Activated naive CD4-positive, alpha-beta T cell treated with anti-CD3 and anti-CD28 coated beads, Interleukin-2, amount 10 ng/mL, durations not matched to agents 7 days and 5 days (primary cell): ENCODE measurements around the gene WSB2.

Experiments
- CTCF ChIA-PET: fragments of 350-600 bp; sonication (Branson Sonifier 250); formaldehyde crosslinking; loops from one replicate; lab custom pipeline; 2021; ENCODE audit warnings: antibody characterized with exemption; lab: Charles Lee
- DNase-seq: peaks from one replicate; pipeline ENCODE4 v3.0.0-alpha.2; 2020
- H3K27ac Mint-ChIP-seq: one replicate; pipeline ENCODE4 v1.8.0; 2021; ENCODE audit warnings: mild to moderate bottlenecking, moderate library complexity, mixed read lengths
- H3K27me3 Mint-ChIP-seq: one replicate; pipeline ENCODE4 v1.8.0; 2021; ENCODE audit warnings: mild to moderate bottlenecking, mixed read lengths
- H3K36me3 Mint-ChIP-seq: one replicate; pipeline ENCODE4 v1.8.0; 2021; ENCODE audit warnings: mixed read lengths
- H3K4me1 Mint-ChIP-seq: one replicate; pipeline ENCODE4 v1.8.0; 2021; ENCODE audit warnings: mixed read lengths
- H3K4me3 Mint-ChIP-seq: one replicate; pipeline ENCODE4 v1.8.0; 2021; ENCODE audit warnings: mild to moderate bottlenecking, moderate library complexity, mixed read lengths
- H3K9me3 Mint-ChIP-seq: one replicate; pipeline ENCODE4 v1.8.0; 2021; ENCODE audit warnings: mixed read lengths

The WSB2 gene

DNA sequence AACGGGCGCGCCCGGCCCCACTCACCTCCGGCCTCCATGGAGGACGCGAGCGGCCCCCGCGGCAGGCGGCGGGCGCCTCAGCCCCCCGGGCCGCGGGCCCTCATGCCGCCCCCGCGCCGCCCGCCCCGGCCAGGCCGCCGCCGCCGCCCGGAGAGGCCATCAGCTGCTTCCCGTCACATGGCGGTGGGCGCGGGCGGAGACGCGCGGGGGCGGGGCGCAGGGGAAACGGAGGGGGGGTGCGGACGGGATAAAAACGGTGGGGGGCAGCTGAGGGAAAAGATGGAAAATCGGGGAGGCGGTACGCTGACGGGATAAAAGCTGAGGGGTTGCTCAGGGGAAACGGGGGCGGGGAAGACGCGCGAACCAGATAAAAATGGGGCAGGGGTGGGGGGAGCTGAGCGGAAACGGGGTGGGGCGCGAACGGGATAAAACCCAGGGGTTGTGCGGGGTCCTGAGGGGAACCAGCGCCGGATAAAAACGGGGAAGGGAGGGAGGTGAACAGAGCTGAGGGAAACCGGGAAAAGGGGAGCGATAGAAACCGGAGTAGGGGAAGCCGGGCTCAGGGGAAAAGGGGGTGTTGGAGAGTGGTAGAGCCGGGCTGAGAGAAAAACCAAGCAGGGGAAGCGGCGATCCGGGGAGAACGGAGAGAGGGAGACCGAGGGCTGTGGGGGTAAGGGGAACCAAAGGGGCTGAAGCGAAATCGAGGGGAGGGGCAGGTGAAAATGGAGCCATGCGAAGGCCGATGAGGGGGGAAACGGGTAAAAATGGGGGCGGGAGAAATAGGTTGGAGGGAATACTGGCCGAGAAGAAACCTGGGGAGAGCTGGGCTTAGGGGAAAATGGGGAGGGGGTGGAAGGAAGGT lies at the start of gene WSB2:
Gene WSB2, minus strand, starts transcription at position 169 of the 862 bp plus-strand sequence. Its CDS starts 131 bp downstream, at position 38.
- Mint-ChIP-seq H3K4me3 (peak within 1 kb of the TSS; percentile 96), H3K4me1 (peaks cover 56% of the 10 kb centered on the region), H3K27ac (peak within 1 kb of the TSS; percentile 92), H3K9me3 (no peaks in the 10 kb centered on the region), H3K36me3 (peaks cover 6% of the 10 kb centered on the region), H3K27me3 (peaks cover 5% of the 10 kb centered on the region)
- DNase-seq, result peak; percentile 77
- CTCF ChIA-PET, result no interaction called here

DNA sequence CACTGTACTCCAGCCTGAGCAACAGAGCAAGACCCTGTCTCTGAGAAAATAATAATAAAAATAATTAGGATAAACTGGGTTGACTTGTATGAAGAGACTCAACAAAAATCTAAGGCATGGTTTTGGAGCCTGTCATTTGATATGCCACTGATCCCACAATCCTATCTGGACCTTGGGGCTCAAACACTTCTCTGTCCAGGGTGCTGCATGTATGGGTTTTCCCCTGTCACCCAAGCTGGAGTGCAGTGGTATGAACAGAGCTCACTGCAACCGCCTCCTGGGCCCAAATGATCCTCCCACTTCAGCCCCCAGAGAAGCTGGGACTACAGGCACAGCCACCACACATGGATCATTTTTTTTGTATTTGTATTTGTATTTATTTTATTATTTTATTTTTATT lies 48.1 kb upstream of the WSB2 start:
- peaks cover 4% of the 10 kb centered on the region for H3K4me1 Mint-ChIP-seq
- H3K27me3 Mint-ChIP-seq, result peaks cover 17% of the 10 kb centered on the region
- no peak overlapping the region for H3K4me3 Mint-ChIP-seq
- H3K27ac Mint-ChIP-seq, result no peak overlapping the region
- DNase-seq, result no peak
- H3K9me3 Mint-ChIP-seq, result no peaks in the 10 kb centered on the region
- no peaks in the 10 kb centered on the region for H3K36me3 Mint-ChIP-seq
- CTCF ChIA-PET, result no interaction called here

DNA sequence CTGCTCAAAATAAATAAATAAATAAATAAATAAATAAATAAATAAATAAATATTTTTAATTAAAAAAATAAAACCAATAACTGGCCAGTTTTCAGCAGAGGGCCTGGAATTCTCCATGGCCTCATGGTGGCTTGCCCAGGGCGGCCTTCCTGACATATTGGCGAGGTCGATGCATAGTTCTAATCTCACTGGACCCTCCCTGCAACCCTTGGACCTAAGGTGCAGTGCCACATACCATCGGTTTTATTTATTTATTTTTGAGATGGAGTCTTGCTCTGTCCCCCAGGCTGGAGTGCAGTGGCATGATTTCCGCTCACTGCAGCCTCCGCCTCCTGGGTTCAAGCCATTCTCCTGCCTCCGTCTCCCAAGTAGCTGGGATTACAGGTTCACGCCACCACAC lies 46.7 kb upstream of the WSB2 start:
- Mint-ChIP-seq H3K27me3 (peaks cover 27% of the 10 kb centered on the region), H3K27ac (no peak overlapping the region), H3K4me3 (no peak overlapping the region), H3K9me3 (no peaks in the 10 kb centered on the region), H3K36me3 (no peaks in the 10 kb centered on the region), H3K4me1 (peaks cover 9% of the 10 kb centered on the region)
- CTCF ChIA-PET, result no interaction called here
- DNase-seq, result no peak

- Mint-ChIP-seq H3K4me3 (no peak overlapping the region), H3K9me3 (no peaks in the 10 kb centered on the region), H3K36me3 (no peaks in the 10 kb centered on the region), H3K4me1 (peaks cover 9% of the 10 kb centered on the region), H3K27ac (no peak overlapping the region), H3K27me3 (peaks cover 34% of the 10 kb centered on the region)
- no peak for DNase-seq
- CTCF ChIA-PET, result no interaction called here
Measured at GRCh38 chr12:118107011-118107410, 46.0 kb upstream of the WSB2 start.

GRCh38 chr12:118103601-118104382 lies 42.8 kb upstream of the WSB2 start, which contains the start of gene VSIG10:
Gene VSIG10, minus strand, starts transcription at chr12:118104011. Its CDS starts 340 bp downstream, at chr12:118103671.
- Mint-ChIP-seq H3K36me3 (no peaks in the 10 kb centered on the region), H3K4me1 (peaks cover 9% of the 10 kb centered on the region), H3K27me3 (peaks cover 57% of the 10 kb centered on the region), H3K9me3 (no peaks in the 10 kb centered on the region), H3K4me3 (peak within 1 kb of the TSS; percentile 79), H3K27ac (no peak within 1 kb of the TSS)
- DNase-seq, result peak; percentile 46
- CTCF ChIA-PET, result no interaction called here

- no peak overlapping the region for H3K27ac Mint-ChIP-seq
- peaks cover 60% of the 10 kb centered on the region for H3K27me3 Mint-ChIP-seq
- H3K4me1 Mint-ChIP-seq, result peaks cover 9% of the 10 kb centered on the region
- peak overlapping the region; percentile 79 for H3K4me3 Mint-ChIP-seq
- H3K9me3 Mint-ChIP-seq, result no peaks in the 10 kb centered on the region
- no peaks in the 10 kb centered on the region for H3K36me3 Mint-ChIP-seq
- DNase-seq, result peak; percentile 22
- CTCF ChIA-PET, result no interaction called here
Measured at GRCh38 chr12:118103201-118103600, 42.2 kb upstream of the WSB2 start.

DNA sequence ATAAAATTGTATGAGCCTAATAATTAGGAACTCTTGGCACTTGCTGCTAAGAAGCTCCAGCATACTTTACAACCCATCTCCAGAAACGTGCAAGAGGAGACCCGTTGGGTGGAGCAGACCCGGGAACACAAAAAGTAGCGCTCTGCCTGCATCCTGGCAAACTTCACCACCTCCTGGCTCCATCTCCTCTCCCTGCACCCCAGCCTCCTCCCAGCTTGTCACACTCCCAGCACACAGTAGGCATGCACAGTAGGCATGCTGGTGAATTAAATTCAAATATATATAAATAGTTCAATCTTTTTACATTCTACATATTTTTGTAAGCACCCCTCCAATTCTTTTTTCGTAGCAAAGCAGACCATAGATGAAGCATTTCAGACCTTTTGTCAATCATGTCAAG lies 41.6 kb upstream of the WSB2 start:
- Mint-ChIP-seq H3K27me3 (peaks cover 62% of the 10 kb centered on the region), H3K9me3 (no peaks in the 10 kb centered on the region), H3K4me3 (peak overlapping the region; percentile 79), H3K27ac (no peak overlapping the region), H3K36me3 (no peaks in the 10 kb centered on the region), H3K4me1 (peaks cover 9% of the 10 kb centered on the region)
- no peak for DNase-seq
- CTCF ChIA-PET, result interaction anchor here (1.4 kb wide), 1 partner anchor 39 kb away, joined by 3 read pairs; no protein-coding TSS in a partner anchor

DNA sequence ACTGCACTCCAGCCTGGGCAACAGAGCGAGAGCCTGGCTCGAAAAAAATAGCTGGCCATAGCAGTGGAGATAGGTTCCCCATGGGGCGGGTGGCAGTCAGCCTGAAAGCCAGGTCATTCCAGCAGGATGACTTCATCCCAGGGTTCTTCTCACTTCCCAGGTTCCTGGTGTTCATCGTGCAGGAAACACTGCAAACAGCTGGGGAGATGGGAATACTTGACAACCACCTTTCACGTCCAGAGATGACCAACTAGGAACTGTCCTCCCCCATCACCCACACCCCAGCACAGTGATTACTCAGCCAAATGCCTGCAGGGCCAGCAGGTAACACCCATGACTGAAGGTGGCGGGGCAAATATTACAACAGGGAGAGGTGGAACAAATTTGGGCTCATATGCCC lies 41.1 kb upstream of the WSB2 start:
- no peak overlapping the region for H3K4me3 Mint-ChIP-seq
- no peaks in the 10 kb centered on the region for H3K36me3 Mint-ChIP-seq
- peaks cover 62% of the 10 kb centered on the region for H3K27me3 Mint-ChIP-seq
- CTCF ChIA-PET, result interaction anchor here (1.4 kb wide), 1 partner anchor 39 kb away, joined by 3 read pairs; no protein-coding TSS in a partner anchor
- peaks cover 9% of the 10 kb centered on the region for H3K4me1 Mint-ChIP-seq
- H3K27ac Mint-ChIP-seq, result no peak overlapping the region
- no peak for DNase-seq
- H3K9me3 Mint-ChIP-seq, result no peaks in the 10 kb centered on the region

GRCh38 chr12:118101051-118101450 lies 40.1 kb upstream of the WSB2 start:
- Mint-ChIP-seq H3K27me3 (peaks cover 58% of the 10 kb centered on the region), H3K4me1 (peaks cover 9% of the 10 kb centered on the region), H3K27ac (no peak overlapping the region), H3K4me3 (no peak overlapping the region), H3K36me3 (no peaks in the 10 kb centered on the region), H3K9me3 (no peaks in the 10 kb centered on the region)
- DNase-seq, result no peak
- CTCF ChIA-PET, result interaction anchor here (0.6 kb wide), 1 partner anchor 27 kb away, joined by 4 read pairs; no protein-coding TSS in a partner anchor

GRCh38 chr12:118098911-118099671 lies 38.1 kb upstream of the WSB2 start:
- Mint-ChIP-seq H3K4me1 (peaks cover 5% of the 10 kb centered on the region), H3K9me3 (no peaks in the 10 kb centered on the region), H3K27me3 (peaks cover 45% of the 10 kb centered on the region), H3K36me3 (no peaks in the 10 kb centered on the region), H3K27ac (no peak overlapping the region), H3K4me3 (no peak overlapping the region)
- DNase-seq, result no peak
- CTCF ChIA-PET, result interaction anchor here (0.6 kb wide), 1 partner anchor 1233 kb away, joined by 3 read pairs; no protein-coding TSS in a partner anchor

DNA sequence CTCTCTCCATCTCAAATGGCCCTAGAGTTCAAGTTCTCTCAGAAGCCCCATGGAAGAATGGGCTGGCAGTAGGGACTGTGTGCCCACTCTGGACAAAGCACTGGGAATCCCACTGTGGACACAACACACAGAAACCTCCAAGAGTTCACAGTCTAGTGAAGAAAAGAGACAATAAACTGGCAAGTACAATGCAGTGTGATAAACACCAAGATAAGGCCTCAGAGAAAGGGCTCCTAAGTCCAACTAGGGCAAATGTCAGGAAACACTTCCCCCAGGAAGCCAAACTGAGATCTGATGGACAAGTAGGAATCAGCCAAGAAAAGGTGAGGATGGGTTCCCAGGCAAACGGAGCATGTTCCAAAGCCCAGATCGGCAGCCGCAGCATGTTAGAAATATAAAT lies 37.4 kb upstream of the WSB2 start:
- CTCF ChIA-PET, result no interaction called here
- Mint-ChIP-seq H3K27ac (no peak overlapping the region), H3K4me3 (no peak overlapping the region), H3K36me3 (no peaks in the 10 kb centered on the region), H3K4me1 (peaks cover 5% of the 10 kb centered on the region), H3K27me3 (peaks cover 42% of the 10 kb centered on the region), H3K9me3 (no peaks in the 10 kb centered on the region)
- no peak for DNase-seq

DNA sequence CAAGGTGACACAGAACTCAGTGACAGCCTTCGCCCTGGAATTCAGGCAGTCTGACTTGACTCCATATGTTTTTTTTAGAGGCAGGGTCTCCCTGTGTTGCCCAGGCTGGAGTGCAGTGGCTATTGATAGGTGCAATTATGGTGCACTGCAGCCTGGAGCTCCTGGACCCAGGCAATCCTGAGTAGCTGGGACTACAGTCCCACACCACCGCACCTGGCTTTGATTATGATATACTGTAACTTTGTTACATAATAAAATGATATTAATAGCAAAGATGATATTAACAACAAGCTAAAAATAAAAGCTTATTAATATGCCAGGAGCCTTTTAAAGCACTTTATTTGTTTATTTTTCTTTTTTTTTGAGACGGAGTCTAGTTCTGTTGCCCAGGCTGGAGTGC lies 33.1 kb upstream of the WSB2 start:
- Mint-ChIP-seq H3K9me3 (no peaks in the 10 kb centered on the region), H3K27ac (no peak overlapping the region), H3K4me1 (no peaks in the 10 kb centered on the region), H3K4me3 (no peak overlapping the region), H3K27me3 (peaks cover 5% of the 10 kb centered on the region), H3K36me3 (no peaks in the 10 kb centered on the region)
- no peak for DNase-seq
- CTCF ChIA-PET, result interaction anchor here (0.9 kb wide), 1 partner anchor 29 kb away, joined by 3 read pairs; no protein-coding TSS in a partner anchor

DNA sequence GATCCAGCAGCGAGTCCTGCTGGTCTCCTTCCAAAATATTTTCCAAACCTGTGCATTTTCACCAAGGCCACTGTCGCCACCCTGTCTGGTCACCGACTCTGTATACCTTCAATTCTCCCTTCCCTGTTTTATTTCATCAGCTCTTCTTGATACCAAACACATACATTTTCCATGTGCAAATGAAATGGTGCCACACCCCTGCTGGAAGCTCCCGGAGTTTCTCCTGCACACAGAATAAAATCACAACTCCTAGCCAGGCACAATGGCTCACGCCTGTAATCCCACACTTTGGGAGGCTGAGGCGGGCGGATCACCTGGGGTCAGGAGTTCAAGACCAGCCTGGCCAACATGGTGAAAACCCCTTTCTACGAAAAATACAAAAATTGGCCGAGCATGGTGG lies 28.8 kb upstream of the WSB2 start:
- H3K4me1 Mint-ChIP-seq, result no peaks in the 10 kb centered on the region
- no peaks in the 10 kb centered on the region for H3K9me3 Mint-ChIP-seq
- no peaks in the 10 kb centered on the region for H3K36me3 Mint-ChIP-seq
- peaks cover 4% of the 10 kb centered on the region for H3K27me3 Mint-ChIP-seq
- no peak overlapping the region for H3K27ac Mint-ChIP-seq
- no peak overlapping the region for H3K4me3 Mint-ChIP-seq
- DNase-seq, result no peak
- CTCF ChIA-PET, result no interaction called here

- H3K4me3 Mint-ChIP-seq, result no peak overlapping the region
- no peaks in the 10 kb centered on the region for H3K4me1 Mint-ChIP-seq
- H3K27ac Mint-ChIP-seq, result no peak overlapping the region
- H3K9me3 Mint-ChIP-seq, result no peaks in the 10 kb centered on the region
- CTCF ChIA-PET, result interaction anchor here (0.6 kb wide), 1 partner anchor 19 kb away, joined by 3 read pairs; no protein-coding TSS in a partner anchor
- DNase-seq, result no peak
- H3K36me3 Mint-ChIP-seq, result no peaks in the 10 kb centered on the region
- no peaks in the 10 kb centered on the region for H3K27me3 Mint-ChIP-seq
Measured at GRCh38 chr12:118082161-118082560, 21.2 kb upstream of the WSB2 start.
